DMS 273 (cell line): ENCODE data around the gene SLC8A2.
"Not testable (repeated sequence)": the region's sequence is repeated elsewhere in the genome, so short reads cannot be mapped to it uniquely, and the experiment has no call there.

Experiments
- DNase-seq: peaks from one replicate; lab custom pipeline; 2025; ENCODE audit not compliant: unreplicated experiment; lab: John Stamatoyannopoulos, UW

SLC8A2 gene

DNA sequence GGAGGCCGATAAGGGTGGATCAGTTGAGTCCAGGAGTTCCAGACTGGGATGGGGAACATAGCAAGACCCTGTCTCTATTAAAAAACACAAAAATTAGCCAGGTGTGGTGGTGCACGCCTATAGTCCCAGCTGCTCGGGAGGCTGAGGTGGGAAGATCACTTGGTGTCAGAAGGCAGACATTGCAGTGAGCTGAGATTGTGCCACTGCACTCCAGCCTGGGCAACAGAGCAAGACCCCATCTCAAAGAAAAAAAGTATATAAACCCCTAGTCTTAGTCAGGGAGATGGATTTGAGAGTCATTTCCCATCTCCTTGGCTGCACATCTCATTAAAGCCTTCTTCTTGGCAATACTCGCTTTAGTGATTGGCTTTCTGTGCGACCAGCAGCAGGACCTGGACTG is 87.8 kb downstream of the SLC8A2 start:
- not testable (repeated sequence) for DNase-seq

DNA sequence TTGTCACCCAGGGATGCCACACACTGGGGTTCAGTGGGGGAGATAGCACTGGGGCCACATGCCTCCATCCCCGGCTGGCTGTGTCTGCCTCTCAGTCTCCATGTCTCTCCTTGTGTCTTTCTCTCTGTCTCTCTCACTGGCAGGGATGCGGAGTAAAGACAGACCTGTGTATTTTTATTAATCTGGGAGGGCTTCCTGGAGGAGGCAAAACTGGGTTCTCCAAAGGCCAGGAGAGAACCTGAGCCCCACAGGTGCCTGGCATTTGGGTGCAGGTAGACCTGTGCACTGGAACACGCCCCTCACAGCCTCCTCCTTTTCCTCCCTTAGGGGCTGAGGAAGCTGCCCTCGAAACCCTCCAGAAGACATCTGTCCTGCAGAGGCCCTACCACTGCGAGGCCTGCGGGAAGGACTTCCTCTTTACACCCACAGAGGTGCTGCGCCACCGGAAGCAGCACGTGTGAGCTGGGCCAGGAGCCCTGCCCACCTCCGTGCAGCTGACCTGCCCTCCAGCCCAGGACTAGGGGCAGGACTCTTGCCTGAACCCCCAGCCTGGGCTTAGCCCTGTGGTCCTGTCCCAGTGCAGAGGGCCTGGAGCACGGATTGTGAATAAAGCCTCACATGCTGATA is 89.9 kb downstream of the SLC8A2 start:
- no peak for DNase-seq

DNA sequence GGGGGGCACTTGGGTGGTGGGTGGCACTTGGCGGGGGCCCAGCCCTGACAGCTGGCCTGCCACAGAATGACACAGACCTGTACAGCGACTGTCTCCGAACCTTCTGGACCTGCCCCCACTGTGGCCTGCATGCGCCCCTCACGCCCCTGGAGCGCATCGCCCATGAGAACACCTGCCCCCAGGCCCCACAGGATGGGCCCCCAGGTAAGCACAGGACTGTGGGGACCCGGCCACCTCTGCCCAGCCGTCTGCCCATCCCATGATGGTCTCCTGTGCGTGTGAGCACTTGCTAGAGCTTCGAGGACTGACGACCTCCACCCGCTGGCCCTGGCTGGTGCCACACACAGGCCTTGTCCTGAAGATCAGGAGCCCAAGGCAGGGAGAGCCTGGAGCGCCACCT is 90.6 kb downstream of the SLC8A2 start:
- DNase-seq: no peak

DNA sequence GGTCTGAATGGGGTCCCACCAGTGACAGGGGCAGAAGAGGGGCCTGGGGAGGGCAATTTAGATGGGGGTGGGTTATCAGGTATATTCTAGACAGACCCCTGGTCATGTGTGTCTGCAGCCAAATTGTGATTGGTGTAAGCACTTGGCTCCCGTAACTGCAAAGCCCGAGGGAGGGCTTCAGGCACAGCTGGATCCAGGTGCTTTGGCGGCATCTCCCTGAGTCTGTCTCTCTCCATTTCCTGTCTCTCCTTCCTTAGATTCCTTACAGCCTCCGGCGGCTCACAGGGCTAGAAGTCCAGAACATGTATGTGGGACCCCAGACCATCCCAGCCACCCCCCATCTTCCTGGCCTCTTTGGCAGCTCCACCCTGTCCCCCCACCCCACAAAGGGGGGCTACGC is 91.1 kb downstream of the SLC8A2 start:
- DNase-seq: no peak

DNA sequence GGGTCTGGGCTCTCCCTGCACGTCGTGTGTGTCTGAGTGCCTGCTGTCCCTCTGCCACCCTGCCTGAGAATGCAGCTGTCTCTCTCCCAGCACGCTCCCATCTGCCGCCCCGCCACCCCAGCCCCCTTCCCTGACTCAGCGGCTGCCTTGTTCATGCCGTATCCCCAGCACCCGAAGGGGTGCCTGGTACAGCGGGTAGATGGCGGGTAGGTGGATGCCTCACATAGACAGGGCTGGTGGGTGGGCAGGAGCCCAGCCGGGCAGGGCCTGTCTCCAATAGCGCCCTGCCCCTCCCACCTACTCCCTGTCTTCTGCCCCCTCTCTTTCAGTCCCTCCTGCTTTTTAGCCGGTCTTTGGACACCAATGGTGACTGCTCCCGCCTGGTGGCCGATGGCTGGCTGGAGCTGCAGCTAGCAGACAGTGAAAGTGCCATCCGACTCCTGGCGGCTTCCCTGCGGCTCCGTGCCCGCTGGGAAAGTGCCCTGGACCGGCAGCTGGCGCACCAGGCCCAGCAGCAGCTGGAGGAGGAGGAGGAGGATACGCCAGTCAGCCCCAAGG is 92.2 kb downstream of the SLC8A2 start:
- DNase-seq: peak; percentile 86

DNA sequence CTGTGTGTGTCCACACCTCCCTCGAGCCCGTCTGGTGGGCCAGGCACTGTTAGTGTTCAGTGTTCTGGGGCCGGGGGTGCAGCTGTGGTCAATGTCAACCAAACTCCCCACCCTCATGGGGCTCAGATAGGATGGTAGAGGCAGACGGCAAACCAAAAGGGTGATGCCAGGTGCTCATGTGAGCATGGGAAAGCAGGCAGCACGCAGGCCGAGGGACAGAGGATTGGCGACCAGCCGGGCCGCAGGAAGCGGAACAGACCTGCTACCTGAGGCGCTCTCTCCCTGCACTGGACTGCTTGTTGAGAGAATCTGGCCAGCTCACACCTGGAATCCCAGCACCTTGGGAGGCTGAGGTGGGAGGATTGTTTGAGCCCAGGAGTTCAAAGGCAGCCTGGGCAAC is 93.4 kb downstream of the SLC8A2 start:
- DNase-seq: no peak
